H1 (cell line): ENCODE data around the gene MAPK8IP3. TPM values are rescaled to one million over a fixed set of nuclear protein-coding genes. Genes with fewer than 3 reads are reported as not detected.

Source experiments
- E2F6 ChIP-seq: IDR thresholded peaks from 2 replicates; pipeline ENCODE4 v1.6.1; 2012; ENCODE audit warnings: inconsistent platforms
- RAD21 ChIP-seq, 2 experiments: IDR thresholded peaks in 1 of 2; conservative IDR thresholded peaks in 1 of 2; 2 replicates each; pipeline ENCODE4 v1.6.1; 2011; ENCODE audit warnings: low read depth in 2 of 2, low read length in 2 of 2, improper control_type of control experiment in 1 of 2, inconsistent platforms in 1 of 2, mild to moderate bottlenecking in 1 of 2, moderate library complexity in 1 of 2
- SIRT6 ChIP-seq: IDR thresholded peaks from one replicate; pipeline ENCODE4 v1.7.1; 2012; ENCODE audit warnings: low read length, inconsistent platforms
- polyA plus RNA-seq, 7 experiments: library from polyadenylated mRNA; depleted of rRNA in 3 of 7; stranded (reverse) in 5 of 7; unstranded in 2 of 7; fragments of >200 nt in 5 of 7; fragments of 200-250 nt in 2 of 7; gene quantifications; 1 replicate in 5 of 7; 2 replicates in 1 of 7; 4 replicates in 1 of 7; pipeline versions ENCODE4 v1.2.1 to v1.2.3, GENCODE V29; 2011 to 2013; ENCODE audit warnings: missing spikeins in 2 of 7, mixed read lengths in 2 of 7
- total RNA-seq: library from RNA; stranded (reverse); fragmentation: NEBNext Ultra II Directional; extraction: Animal tissue kit (Norgen Biotek cat#: 25700); gene quantifications from 2 replicates; pipeline ENCODE4 v1.2.1, GENCODE V29; 2021

MAPK8IP3 gene
- total and polyA plus RNA-seq, 2 of the 8 experiments (the other 6 are each of a cell fraction or from before 2014, with no cell fraction given), result 16.9 to 43.4 TPM

GRCh38 chr16:1677942-1678499 lies 28.0 kb upstream of the MAPK8IP3 start, which contains the start of gene JPT2 (continued):
- peak; percentile 80 for TF ChIP-seq E2F6
- no peak for TF ChIP-seq RAD21 (IDR thresholded peaks at IDR 0.05 in 1 of 2, conservative IDR thresholded peaks at IDR 0.05 in 1 of 2; ENCODE audit: low read depth in 2 of 2, low read length in 2 of 2)
- no peak for TF ChIP-seq SIRT6
